ENCODE results near the gene GDPD4.

GDPD4 gene

DNA sequence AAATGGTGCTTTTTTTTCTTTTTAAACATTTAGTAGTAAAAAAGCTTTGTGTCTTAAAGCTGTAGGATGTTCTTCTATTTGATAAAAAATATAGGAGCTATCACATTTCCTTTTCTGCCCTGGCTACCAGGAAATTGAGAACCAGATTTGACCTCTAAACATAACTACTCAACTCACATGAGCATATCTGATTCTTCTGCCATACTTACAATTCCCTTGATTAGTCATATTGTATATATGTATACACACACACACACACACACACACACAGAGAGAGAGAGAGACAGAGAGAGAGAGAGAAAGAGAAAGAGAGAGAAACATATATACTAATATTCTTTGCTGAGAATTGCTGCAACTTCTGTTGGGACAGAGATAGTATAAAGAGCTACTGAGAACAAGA lies 23.0 kb upstream of the GDPD4 start:
- CTCF ChIA-PET, result no interaction called here
- H3K9me3 ChIP-seq (ENCODE audit: control extremely low read depth in 1 of 5, control insufficient read depth in 4 of 5, insufficient read depth in 2 of 5, low read depth in 1 of 5, low read length in 4 of 5), result no peaks in the 10 kb centered on the region
- no peak overlapping the region for H3K4me3 ChIP-seq (ENCODE audit: control insufficient read depth in 1 of 7, extremely low read depth in 1 of 7, insufficient read depth in 4 of 7, low read depth in 2 of 7, low read length in 6 of 7)
- H3K36me3 ChIP-seq (ENCODE audit: control insufficient read depth in 4 of 4, insufficient read depth in 4 of 4, low read length in 3 of 4), result peaks cover 6 to 24% (median 15%) of the 10 kb centered on the region in 4 experiments
- POLR2A ChIA-PET, result no interaction called here
- no peak for DNase-seq
- H3K4me1 ChIP-seq (ENCODE audit: control extremely low read depth in 1 of 4, control insufficient read depth in 4 of 4, insufficient read depth in 4 of 4, low read length in 3 of 4), result no peaks in the 10 kb centered on the region
- H3K27ac ChIP-seq (ENCODE audit: insufficient read depth in 1 of 2, low read depth in 1 of 2, low read length in 2 of 2, poor library complexity in 1 of 2, severe bottlenecking in 2 of 2), result no peak overlapping the region
- no peaks in the 10 kb centered on the region for H3K27me3 ChIP-seq (replicated peaks in 2 of 5; ENCODE audit: control insufficient read depth in 4 of 5, insufficient read depth in 5 of 5, low read length in 4 of 5)

- Histone ChIP-seq H3K27ac (ENCODE audit: insufficient read depth in 1 of 2, low read depth in 1 of 2, low read length in 2 of 2, poor library complexity in 1 of 2, severe bottlenecking in 2 of 2) (no peak overlapping the region), H3K36me3 (ENCODE audit: control insufficient read depth in 4 of 4, insufficient read depth in 4 of 4, low read length in 3 of 4) (peaks cover 6 to 24% (median 15%) of the 10 kb centered on the region in 4 experiments), H3K27me3 (replicated peaks in 2 of 5; ENCODE audit: control insufficient read depth in 4 of 5, insufficient read depth in 5 of 5, low read length in 4 of 5) (no peaks in the 10 kb centered on the region), H3K4me3 (ENCODE audit: control insufficient read depth in 1 of 7, extremely low read depth in 1 of 7, insufficient read depth in 4 of 7, low read depth in 2 of 7, low read length in 6 of 7) (no peak overlapping the region), H3K9me3 (ENCODE audit: control extremely low read depth in 1 of 5, control insufficient read depth in 4 of 5, insufficient read depth in 2 of 5, low read depth in 1 of 5, low read length in 4 of 5) (no peaks in the 10 kb centered on the region), H3K4me1 (ENCODE audit: control extremely low read depth in 1 of 4, control insufficient read depth in 4 of 4, insufficient read depth in 4 of 4, low read length in 3 of 4) (no peaks in the 10 kb centered on the region)
- no peak for DNase-seq
- CTCF ChIA-PET, result no interaction called here
- POLR2A ChIA-PET, result no interaction called here
- 100% methylated on average over 1 of the region's 2 CpGs for WGBS (ENCODE audit: insufficient coverage)
These were observed 21.6 kb upstream of the GDPD4 start for GRCh38 chr11:77322926-77323590.

DNA sequence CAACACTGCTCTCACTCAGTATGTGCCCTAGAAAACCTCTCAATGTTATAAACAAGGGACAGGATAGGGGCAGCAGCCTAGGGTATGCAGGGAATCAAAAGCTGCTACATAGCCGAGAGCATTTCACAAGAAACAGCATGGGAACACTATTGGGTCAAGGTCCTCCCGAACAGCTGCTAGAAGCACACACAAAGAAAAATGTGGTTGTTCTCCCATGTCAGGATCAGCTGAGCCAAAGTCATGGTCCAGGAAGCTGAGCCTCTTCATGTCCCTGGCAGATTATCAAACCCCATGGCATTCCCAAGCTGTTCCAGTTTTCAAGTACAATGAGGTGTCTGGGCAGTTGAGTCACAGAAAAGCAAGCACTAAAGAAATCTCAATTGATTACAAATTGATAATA lies 21.0 kb upstream of the GDPD4 start:
- POLR2A ChIA-PET, result no interaction called here
- no peaks in the 10 kb centered on the region for H3K4me1 ChIP-seq (ENCODE audit: control extremely low read depth in 1 of 4, control insufficient read depth in 4 of 4, insufficient read depth in 4 of 4, low read length in 3 of 4)
- CTCF ChIA-PET, result no interaction called here
- no peak overlapping the region for H3K27ac ChIP-seq (ENCODE audit: insufficient read depth in 1 of 2, low read depth in 1 of 2, low read length in 2 of 2, poor library complexity in 1 of 2, severe bottlenecking in 2 of 2)
- no peak for DNase-seq
- H3K4me3 ChIP-seq (ENCODE audit: control insufficient read depth in 1 of 7, extremely low read depth in 1 of 7, insufficient read depth in 4 of 7, low read depth in 2 of 7, low read length in 6 of 7), result no peak overlapping the region
- 90% methylated on average over 2 of the region's 2 CpGs for WGBS (ENCODE audit: insufficient coverage)
- H3K36me3 ChIP-seq (ENCODE audit: control insufficient read depth in 4 of 4, insufficient read depth in 4 of 4, low read length in 3 of 4), result peaks cover 6 to 24% (median 15%) of the 10 kb centered on the region in 4 experiments
- H3K9me3 ChIP-seq (ENCODE audit: control extremely low read depth in 1 of 5, control insufficient read depth in 4 of 5, insufficient read depth in 2 of 5, low read depth in 1 of 5, low read length in 4 of 5), result no peaks in the 10 kb centered on the region
- H3K27me3 ChIP-seq (replicated peaks in 2 of 5; ENCODE audit: control insufficient read depth in 4 of 5, insufficient read depth in 5 of 5, low read length in 4 of 5), result no peaks in the 10 kb centered on the region

GRCh38 chr11:77320351-77320750 lies 18.9 kb upstream of the GDPD4 start:
- H3K27ac ChIP-seq (ENCODE audit: insufficient read depth in 1 of 2, low read depth in 1 of 2, low read length in 2 of 2, poor library complexity in 1 of 2, severe bottlenecking in 2 of 2), result no peak overlapping the region
- ChIA-PET POLR2A (no interaction called here), CTCF (no interaction called here)
- no peaks in the 10 kb centered on the region for H3K4me1 ChIP-seq (ENCODE audit: control extremely low read depth in 1 of 4, control insufficient read depth in 4 of 4, insufficient read depth in 4 of 4, low read length in 3 of 4)
- H3K9me3 ChIP-seq (ENCODE audit: control extremely low read depth in 1 of 5, control insufficient read depth in 4 of 5, insufficient read depth in 2 of 5, low read depth in 1 of 5, low read length in 4 of 5), result no peaks in the 10 kb centered on the region
- no peak for DNase-seq
- WGBS (ENCODE audit: insufficient coverage), result no CpG with 5 or more reads among the region's 1 CpG
- no peak overlapping the region for H3K4me3 ChIP-seq (ENCODE audit: control insufficient read depth in 1 of 7, extremely low read depth in 1 of 7, insufficient read depth in 4 of 7, low read depth in 2 of 7, low read length in 6 of 7)
- peaks cover 6 to 17% (median 12%) of the 10 kb centered on the region in 4 experiments for H3K36me3 ChIP-seq (ENCODE audit: control insufficient read depth in 4 of 4, insufficient read depth in 4 of 4, low read length in 3 of 4)
- no peaks in the 10 kb centered on the region for H3K27me3 ChIP-seq (replicated peaks in 2 of 5; ENCODE audit: control insufficient read depth in 4 of 5, insufficient read depth in 5 of 5, low read length in 4 of 5)

DNA sequence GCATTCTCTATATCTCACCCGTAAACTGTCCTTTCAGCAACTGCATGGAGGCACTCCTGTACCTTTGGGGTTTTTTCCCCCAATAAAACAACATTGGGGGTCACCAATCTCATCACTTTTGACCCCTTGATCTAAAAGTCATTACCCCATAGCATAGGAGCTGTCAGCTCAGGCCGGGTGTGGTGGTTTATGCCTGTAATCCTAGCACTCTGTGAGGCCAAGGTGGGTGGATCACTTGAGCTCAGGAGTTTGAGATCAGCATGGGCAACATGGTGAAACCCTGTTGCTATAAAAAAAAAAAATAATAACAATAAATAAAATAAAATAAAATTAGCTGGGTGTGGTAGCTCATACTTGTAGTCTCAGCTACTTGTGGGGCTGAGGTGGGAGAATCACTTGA lies 17.1 kb upstream of the GDPD4 start:
- no peak overlapping the region for H3K27ac ChIP-seq (ENCODE audit: insufficient read depth in 1 of 2, low read depth in 1 of 2, low read length in 2 of 2, poor library complexity in 1 of 2, severe bottlenecking in 2 of 2)
- no peak overlapping the region for H3K4me3 ChIP-seq (ENCODE audit: control insufficient read depth in 1 of 7, extremely low read depth in 1 of 7, insufficient read depth in 4 of 7, low read depth in 2 of 7, low read length in 6 of 7)
- 100% methylated on average over 2 of the region's 2 CpGs for WGBS (ENCODE audit: insufficient coverage)
- H3K4me1 ChIP-seq (ENCODE audit: control extremely low read depth in 1 of 4, control insufficient read depth in 4 of 4, insufficient read depth in 4 of 4, low read length in 3 of 4), result no peaks in the 10 kb centered on the region
- peaks cover 3 to 14% (median 9%) of the 10 kb centered on the region in 4 experiments for H3K36me3 ChIP-seq (ENCODE audit: control insufficient read depth in 4 of 4, insufficient read depth in 4 of 4, low read length in 3 of 4)
- no peaks in the 10 kb centered on the region for H3K9me3 ChIP-seq (ENCODE audit: control extremely low read depth in 1 of 5, control insufficient read depth in 4 of 5, insufficient read depth in 2 of 5, low read depth in 1 of 5, low read length in 4 of 5)
- H3K27me3 ChIP-seq (replicated peaks in 2 of 5; ENCODE audit: control insufficient read depth in 4 of 5, insufficient read depth in 5 of 5, low read length in 4 of 5), result no peaks in the 10 kb centered on the region
- ChIA-PET CTCF (interaction anchor here (0.7 to 0.8 kb wide), 2 partner anchors 52 to 302 kb away, joined by 3 read pairs; no protein-coding TSS in a partner anchor), POLR2A (no interaction called here)
- DNase-seq, result no peak

DNA sequence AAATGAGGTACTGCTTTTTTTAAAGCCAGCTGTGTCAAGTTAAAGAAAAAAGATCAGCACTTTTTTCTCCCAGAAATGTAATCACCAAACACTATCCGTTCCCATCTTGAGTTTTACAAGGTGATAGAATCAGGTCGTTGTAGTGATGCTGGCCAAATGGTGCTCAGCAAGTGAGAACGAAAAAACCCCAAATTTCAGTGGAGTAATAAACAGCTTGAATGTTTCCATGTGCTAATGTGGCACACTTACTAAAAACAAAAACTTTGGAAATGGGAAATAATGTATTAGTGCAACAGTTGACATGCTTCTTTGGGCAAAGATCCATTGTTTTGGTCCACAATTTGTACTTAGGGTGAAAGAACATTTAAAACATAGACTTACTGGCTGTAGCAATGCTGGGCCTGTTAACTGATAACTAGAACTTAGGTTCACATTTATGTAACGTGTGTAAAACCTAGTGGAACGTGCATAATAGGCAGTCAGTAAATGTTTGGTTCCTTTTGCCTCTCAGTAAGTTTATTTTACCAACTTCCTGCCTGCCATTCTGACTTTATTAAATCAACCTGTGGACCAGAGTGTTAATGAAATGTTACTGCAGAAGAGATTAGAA lies 15.4 kb upstream of the GDPD4 start:
- Histone ChIP-seq H3K4me1 (ENCODE audit: control extremely low read depth in 1 of 4, control insufficient read depth in 4 of 4, insufficient read depth in 4 of 4, low read length in 3 of 4) (no peaks in the 10 kb centered on the region), H3K4me3 (ENCODE audit: control insufficient read depth in 1 of 7, extremely low read depth in 1 of 7, insufficient read depth in 4 of 7, low read depth in 2 of 7, low read length in 6 of 7) (no peak overlapping the region), H3K9me3 (ENCODE audit: control extremely low read depth in 1 of 5, control insufficient read depth in 4 of 5, insufficient read depth in 2 of 5, low read depth in 1 of 5, low read length in 4 of 5) (no peaks in the 10 kb centered on the region), H3K27ac (ENCODE audit: insufficient read depth in 1 of 2, low read depth in 1 of 2, low read length in 2 of 2, poor library complexity in 1 of 2, severe bottlenecking in 2 of 2) (no peak overlapping the region), H3K36me3 (ENCODE audit: control insufficient read depth in 4 of 4, insufficient read depth in 4 of 4, low read length in 3 of 4) (no peaks in the 10 kb centered on the region), H3K27me3 (replicated peaks in 2 of 5; ENCODE audit: control insufficient read depth in 4 of 5, insufficient read depth in 5 of 5, low read length in 4 of 5) (no peaks in the 10 kb centered on the region)
- DNase-seq, result no peak
- ChIA-PET POLR2A (no interaction called here), CTCF (no interaction called here)
- WGBS (ENCODE audit: insufficient coverage), result 95% methylated on average over 3 of the region's 5 CpGs

- Histone ChIP-seq H3K4me1 (ENCODE audit: control extremely low read depth in 1 of 4, control insufficient read depth in 4 of 4, insufficient read depth in 4 of 4, low read length in 3 of 4) (no peaks in the 10 kb centered on the region), H3K36me3 (ENCODE audit: control insufficient read depth in 4 of 4, insufficient read depth in 4 of 4, low read length in 3 of 4) (no peaks in the 10 kb centered on the region), H3K9me3 (ENCODE audit: control extremely low read depth in 1 of 5, control insufficient read depth in 4 of 5, insufficient read depth in 2 of 5, low read depth in 1 of 5, low read length in 4 of 5) (no peaks in the 10 kb centered on the region), H3K27me3 (replicated peaks in 2 of 5; ENCODE audit: control insufficient read depth in 4 of 5, insufficient read depth in 5 of 5, low read length in 4 of 5) (no peaks in the 10 kb centered on the region), H3K27ac (ENCODE audit: insufficient read depth in 1 of 2, low read depth in 1 of 2, low read length in 2 of 2, poor library complexity in 1 of 2, severe bottlenecking in 2 of 2) (no peak overlapping the region), H3K4me3 (ENCODE audit: control insufficient read depth in 1 of 7, extremely low read depth in 1 of 7, insufficient read depth in 4 of 7, low read depth in 2 of 7, low read length in 6 of 7) (no peak overlapping the region)
- POLR2A ChIA-PET, result no interaction called here
- CTCF ChIA-PET, result interaction anchor here (1.4 kb wide), 1 partner anchor 11 kb away, joined by 3 read pairs; no protein-coding TSS in a partner anchor
- DNase-seq, result no peak
These were observed 10.6 kb upstream of the GDPD4 start for GRCh38 chr11:77312107-77312506.

Measured in common myeloid progenitor, CD34-positive (primary cell).